ENCODE results near the gene ANKZF1. TPM values are rescaled to one million over a fixed set of nuclear protein-coding genes. Genes with fewer than 3 reads are reported as not detected.

Gene ANKZF1
- total and polyA plus RNA-seq, 2 experiments from 2014 or later: 37.5 to 41.6 TPM

GRCh38 chr2:219218217-219218731, 11.3 kb upstream of the ANKZF1 start:
- no peaks in the 10 kb centered on the region for H3K9me2 ChIP-seq (replicated peaks; ENCODE audit: insufficient read depth)
- peak; percentile 87 for DNase-seq (ENCODE audit: low spot score)
- peak overlapping the region; percentile 99 for H3K4me2 ChIP-seq
- no peak for TF ChIP-seq CTCF (IDR thresholded peaks at IDR 0.05; ENCODE audit: poor library complexity)
- no peak for TF ChIP-seq EZH2 (IDR thresholded peaks at IDR 0.05; ENCODE audit: borderline replicate concordance)
- no peak for TF ChIP-seq EZH2phosphoT487 (IDR thresholded peaks at IDR 0.05; ENCODE audit: low read depth, severe bottlenecking, unreplicated experiment)
- no peaks in the 10 kb centered on the region for H3K36me3 ChIP-seq (replicated peaks; ENCODE audit: insufficient read depth, low read depth)
- peaks cover 13% of the 10 kb centered on the region for H3K79me2 ChIP-seq
- H3K27ac ChIP-seq: peak overlapping the region; percentile 86
- no peaks in the 10 kb centered on the region for H3K9me3 ChIP-seq (ENCODE audit: low read depth)
- 3% methylated on average over 36 of the region's 37 CpGs for WGBS (ENCODE audit: low lambda C conversion rate, missing lambda C conversion rate)
- no peaks in the 10 kb centered on the region for H4K20me1 ChIP-seq (ENCODE audit: insufficient read depth, poor library complexity, severe bottlenecking)
- peak overlapping the region; percentile 8 for H2AFZ ChIP-seq
- H3K4me1 ChIP-seq (ENCODE audit: insufficient read depth): peaks cover 10% of the 10 kb centered on the region
- H3K4me3 ChIP-seq: peak overlapping the region; percentile 74
- H3K27me3 ChIP-seq: no peaks in the 10 kb centered on the region

GRCh38 chr2:219218732-219219701, 10.6 kb upstream of the ANKZF1 start, which contains the start of gene ABCB6:
TSS of gene ABCB6 (minus strand) at chr2:219218958. CDS start at chr2:219218673, 285 bp downstream.
- Histone ChIP-seq H3K79me2 (peaks cover 13% of the 10 kb centered on the region), H3K27me3 (no peaks in the 10 kb centered on the region), H3K36me3 (replicated peaks; ENCODE audit: insufficient read depth, low read depth) (no peaks in the 10 kb centered on the region), H3K4me1 (ENCODE audit: insufficient read depth) (peaks cover 10% of the 10 kb centered on the region), H3K9me3 (ENCODE audit: low read depth) (no peaks in the 10 kb centered on the region), H4K20me1 (ENCODE audit: insufficient read depth, poor library complexity, severe bottlenecking) (no peaks in the 10 kb centered on the region), H3K4me3 (peak within 1 kb of the TSS; percentile 74), H2AFZ (peak within 1 kb of the TSS; percentile 8), H3K27ac (peak within 1 kb of the TSS; percentile 86), H3K4me2 (peak within 1 kb of the TSS; percentile 99), H3K9me2 (replicated peaks; ENCODE audit: insufficient read depth) (no peaks in the 10 kb centered on the region)
- WGBS (ENCODE audit: low lambda C conversion rate, missing lambda C conversion rate): 18% methylated on average over 68 of the region's 71 CpGs
- peak; percentile 96 for DNase-seq (ENCODE audit: low spot score)
- TF ChIP-seq EZH2 (IDR thresholded peaks at IDR 0.05; ENCODE audit: borderline replicate concordance): no peak
- TF ChIP-seq CTCF (IDR thresholded peaks at IDR 0.05; ENCODE audit: poor library complexity): no peak
- no peak for TF ChIP-seq EZH2phosphoT487 (IDR thresholded peaks at IDR 0.05; ENCODE audit: low read depth, severe bottlenecking, unreplicated experiment)

- H3K9me2 ChIP-seq (replicated peaks; ENCODE audit: insufficient read depth): no peaks in the 10 kb centered on the region
- TF ChIP-seq CTCF (IDR thresholded peaks at IDR 0.05; ENCODE audit: poor library complexity) (no peak), EZH2phosphoT487 (IDR thresholded peaks at IDR 0.05; ENCODE audit: low read depth, severe bottlenecking, unreplicated experiment) (no peak), EZH2 (IDR thresholded peaks at IDR 0.05; ENCODE audit: borderline replicate concordance) (no peak)
- H3K4me1 ChIP-seq (ENCODE audit: insufficient read depth): peaks cover 10% of the 10 kb centered on the region
- H3K9me3 ChIP-seq (ENCODE audit: low read depth): no peaks in the 10 kb centered on the region
- no peaks in the 10 kb centered on the region for H3K27me3 ChIP-seq
- no peak overlapping the region for H3K4me3 ChIP-seq
- H4K20me1 ChIP-seq (ENCODE audit: insufficient read depth, poor library complexity, severe bottlenecking): no peaks in the 10 kb centered on the region
- 96% methylated on average over 18 of the region's 18 CpGs for WGBS (ENCODE audit: low lambda C conversion rate, missing lambda C conversion rate)
- DNase-seq (ENCODE audit: low spot score): no peak
- H2AFZ ChIP-seq: no peak overlapping the region
- peaks cover 13% of the 10 kb centered on the region for H3K79me2 ChIP-seq
- no peaks in the 10 kb centered on the region for H3K36me3 ChIP-seq (replicated peaks; ENCODE audit: insufficient read depth, low read depth)
- H3K27ac ChIP-seq: no peak overlapping the region
- no peak overlapping the region for H3K4me2 ChIP-seq
Measured at GRCh38 chr2:219219784-219220532, 9.6 kb upstream of the ANKZF1 start.

Data from hepatocyte (in vitro differentiated cells).